GDM1 (cell line): ENCODE data around the gene TREX2.

Experiments used
- DNase-seq: peaks from one replicate; lab custom pipeline; 2025; lab: John Stamatoyannopoulos, UW

The TREX2 gene

DNA sequence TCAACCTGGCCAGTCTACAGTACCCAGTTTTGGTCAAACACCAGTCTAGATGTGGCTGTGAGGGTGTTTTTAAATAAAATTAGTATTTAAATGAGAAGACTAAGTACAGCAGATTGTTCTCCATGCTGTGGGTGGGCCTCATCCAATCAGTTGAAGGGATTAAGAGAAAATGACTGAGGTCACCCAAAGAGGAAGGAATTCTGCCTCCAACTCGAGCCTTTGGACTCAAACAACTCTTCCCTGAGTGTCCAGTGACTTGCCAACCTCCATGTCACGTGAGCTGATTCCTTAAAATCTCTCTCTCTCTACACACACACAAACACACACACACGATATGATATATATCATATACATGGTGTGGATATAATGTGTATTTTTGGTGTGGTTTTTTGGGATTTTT, 10.0 kb downstream of the TREX2 start:
- no peak for DNase-seq

DNA sequence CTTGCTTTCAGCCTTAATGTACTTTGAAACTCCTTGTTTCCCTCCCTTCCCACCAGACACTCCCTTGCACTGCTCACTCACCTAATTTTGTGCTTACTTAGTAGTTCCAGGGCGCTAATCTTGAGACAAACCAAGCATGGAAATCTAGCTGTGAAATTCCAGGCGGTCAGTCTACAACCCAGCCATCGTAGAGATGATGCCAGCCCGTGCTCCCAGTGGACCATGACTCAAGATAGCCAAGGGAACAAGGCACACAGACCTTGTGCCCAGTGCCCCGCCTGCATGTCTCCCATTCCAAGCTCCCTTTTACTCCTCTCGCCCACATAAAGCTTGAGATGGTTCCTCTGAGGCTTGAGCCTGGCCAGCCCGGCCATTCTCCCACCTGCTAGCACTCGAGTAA, 11.1 kb downstream of the TREX2 start:
- DNase-seq = no peak

DNA sequence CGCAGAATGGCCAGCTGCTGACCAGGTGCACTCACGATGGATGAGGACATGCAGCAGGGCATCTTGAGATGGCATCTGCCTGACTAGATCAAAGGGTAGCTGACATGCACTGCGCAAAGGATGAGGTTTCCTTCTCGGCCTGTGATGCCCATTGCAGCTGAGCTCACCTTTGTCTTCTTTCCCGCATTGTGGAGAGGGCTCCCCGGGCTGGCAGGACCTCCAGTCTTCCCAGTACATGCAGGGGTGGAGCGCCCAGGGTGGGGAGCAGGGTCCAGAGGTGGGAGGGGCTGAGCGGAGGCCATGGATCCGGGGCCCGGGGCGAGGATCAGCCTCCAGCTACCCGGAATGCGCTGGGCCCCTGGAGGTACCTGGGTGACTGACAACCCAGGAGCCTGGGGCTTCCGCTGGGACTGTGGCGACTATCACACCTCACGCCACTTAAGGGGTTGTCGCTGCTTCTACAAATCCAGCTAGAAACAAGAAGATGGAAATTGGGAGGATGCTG, 12.0 kb downstream of the TREX2 start:
- no peak for DNase-seq

DNA sequence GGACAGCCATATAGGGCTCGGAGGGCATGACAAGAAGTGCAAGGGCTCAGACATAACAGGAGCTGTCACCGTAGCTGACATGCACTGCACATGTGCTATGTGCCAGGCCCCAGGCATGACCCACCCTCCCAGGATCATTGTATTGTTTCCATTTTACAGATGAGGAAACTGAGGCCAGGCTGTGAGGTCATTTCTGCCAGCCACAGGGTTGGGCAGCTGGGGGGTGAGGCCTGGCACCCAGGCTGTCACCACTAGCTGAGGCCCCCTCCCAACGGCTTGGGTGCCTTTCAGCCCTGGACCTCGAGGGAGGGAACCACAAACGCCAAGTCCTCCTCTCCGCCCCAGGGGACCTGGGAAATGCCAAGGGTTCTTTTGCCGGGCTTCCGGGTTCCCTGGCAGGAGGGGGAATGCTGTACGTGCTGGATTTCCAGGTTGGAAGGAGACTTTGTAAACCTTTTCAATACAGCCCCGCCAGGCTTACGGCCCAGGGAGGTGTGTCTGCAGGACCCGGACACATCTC, 12.6 kb downstream of the TREX2 start:
- DNase-seq = no peak

DNA sequence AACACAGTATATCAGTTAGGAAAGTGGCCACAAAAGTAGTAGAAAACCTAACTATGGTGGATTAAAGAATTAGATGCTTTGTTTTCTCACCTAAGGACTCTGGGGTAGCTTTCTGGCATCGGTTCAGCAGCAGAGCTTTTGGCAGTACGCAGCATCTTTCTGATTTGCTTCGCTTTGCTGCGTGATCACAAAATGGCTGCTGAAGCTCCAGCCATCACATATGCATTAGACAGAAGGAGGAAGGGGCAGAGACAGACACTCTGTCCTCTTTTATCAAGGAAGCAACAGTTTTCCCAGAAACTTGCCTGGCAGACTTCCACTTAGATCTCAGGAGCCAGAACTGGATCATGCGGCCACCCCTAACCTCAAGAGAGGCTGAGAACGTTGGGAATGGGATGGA, 15.1 kb downstream of the TREX2 start:
- no peak for DNase-seq

DNA sequence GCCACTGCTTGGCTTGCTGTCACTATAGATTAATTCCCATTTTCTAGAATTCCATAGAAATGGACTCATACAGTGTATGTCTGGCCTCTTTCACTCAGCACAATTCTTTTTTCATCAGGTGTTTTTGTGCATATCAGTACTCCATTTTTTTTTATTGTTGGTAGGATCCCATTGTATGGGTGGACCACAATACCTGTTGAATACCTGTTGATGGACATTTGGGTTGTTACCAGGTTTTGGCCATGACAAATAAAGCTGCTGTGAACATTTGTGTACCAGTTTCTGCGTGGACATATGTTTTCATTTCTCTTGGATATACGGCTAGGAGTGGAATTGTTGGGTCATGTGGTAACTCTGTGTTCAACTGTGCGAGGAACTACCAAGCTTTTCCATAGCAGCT, 19.7 kb downstream of the TREX2 start:
- no peak for DNase-seq

DNA sequence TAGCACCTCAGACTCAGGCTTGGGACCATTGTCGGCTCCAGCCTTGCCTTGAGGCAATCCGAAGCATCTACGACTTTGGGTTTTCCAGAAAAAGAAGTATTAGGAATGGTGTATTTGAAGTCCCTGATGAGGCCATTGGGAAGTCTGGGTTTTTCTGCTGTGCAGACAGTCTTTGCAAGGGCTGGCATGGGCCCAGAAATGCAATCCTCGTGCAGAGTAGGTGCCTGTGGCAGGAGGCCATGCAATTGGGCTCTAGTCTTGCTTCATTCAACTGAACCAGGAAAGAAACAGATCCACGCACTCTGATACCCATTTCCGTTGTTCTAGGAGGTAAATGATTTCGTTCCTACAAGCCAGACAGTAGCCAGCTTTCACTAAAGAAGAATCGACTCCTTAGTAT, 22.2 kb downstream of the TREX2 start:
- DNase-seq = no peak

DNA sequence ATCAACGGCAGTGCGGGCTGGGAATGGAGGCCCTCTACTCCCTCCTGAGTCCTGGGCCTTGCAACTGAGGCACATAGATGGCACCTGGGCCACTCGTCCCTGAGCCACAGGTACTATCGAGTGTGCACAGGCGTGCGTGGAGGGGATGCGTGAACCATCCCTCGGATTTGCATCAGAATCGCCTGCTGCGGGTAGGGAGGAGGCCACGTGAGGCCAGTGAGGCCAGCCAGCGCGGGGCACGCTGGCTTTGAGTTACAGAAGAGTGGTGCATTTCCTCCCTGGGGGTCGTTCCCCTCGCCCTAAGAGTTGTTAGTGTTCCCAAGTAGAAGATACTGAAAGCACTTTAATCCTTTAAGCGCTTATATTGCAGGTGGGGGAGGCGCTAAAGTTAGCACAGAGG, 24.0 kb downstream of the TREX2 start:
- DNase-seq = no peak

DNA sequence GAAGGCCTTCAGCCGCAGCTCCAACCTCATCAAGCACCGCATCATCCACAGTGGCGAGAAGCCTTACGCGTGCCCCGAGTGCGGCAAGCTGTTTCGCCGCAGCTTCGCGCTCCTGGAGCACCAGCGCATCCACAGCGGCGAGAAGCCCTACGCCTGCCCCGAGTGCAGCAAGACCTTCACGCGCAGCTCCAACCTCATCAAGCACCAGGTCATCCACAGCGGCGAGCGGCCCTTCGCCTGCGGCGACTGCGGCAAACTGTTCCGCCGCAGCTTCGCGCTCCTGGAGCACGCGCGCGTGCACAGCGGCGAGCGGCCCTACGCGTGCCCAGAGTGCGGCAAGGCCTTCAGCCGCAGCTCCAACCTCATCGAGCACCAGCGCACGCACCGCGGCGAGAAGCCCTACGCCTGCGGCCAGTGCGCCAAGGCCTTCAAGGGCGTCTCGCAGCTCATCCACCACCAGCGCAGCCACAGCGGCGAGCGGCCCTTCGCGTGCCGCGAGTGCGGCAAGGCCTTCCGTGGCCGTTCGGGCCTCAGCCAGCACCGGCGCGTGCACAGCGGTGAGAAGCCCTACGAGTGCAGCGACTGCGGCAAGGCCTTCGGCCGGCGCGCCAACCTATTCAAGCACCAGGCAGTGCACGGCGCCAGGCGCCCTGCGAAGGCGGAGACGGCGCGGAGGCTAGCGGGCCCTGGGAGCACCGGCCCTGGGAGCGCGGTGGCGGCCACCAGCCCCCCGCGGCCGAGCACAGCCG, 24.8 kb downstream of the TREX2 start:
- no peak for DNase-seq

DNA sequence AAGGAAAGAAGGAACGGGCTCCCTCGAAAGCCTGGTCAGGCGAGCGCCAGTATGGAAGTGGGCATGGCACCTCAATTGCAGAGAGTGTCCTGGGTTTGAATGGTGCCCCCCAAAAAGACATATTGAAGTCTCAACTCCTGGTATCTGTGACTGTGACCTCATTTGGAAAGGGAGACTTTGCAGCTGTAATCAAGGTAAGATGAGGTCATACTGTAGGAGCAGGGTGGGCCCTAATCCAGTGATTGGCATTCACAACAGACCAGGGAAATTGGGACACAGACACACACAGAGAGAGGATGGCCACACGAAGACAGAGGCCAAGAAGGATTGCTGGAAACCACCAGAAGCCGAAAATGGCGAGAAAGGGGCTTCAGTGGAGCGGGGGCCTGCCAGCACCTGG, 28.2 kb downstream of the TREX2 start:
- no peak for DNase-seq

DNA sequence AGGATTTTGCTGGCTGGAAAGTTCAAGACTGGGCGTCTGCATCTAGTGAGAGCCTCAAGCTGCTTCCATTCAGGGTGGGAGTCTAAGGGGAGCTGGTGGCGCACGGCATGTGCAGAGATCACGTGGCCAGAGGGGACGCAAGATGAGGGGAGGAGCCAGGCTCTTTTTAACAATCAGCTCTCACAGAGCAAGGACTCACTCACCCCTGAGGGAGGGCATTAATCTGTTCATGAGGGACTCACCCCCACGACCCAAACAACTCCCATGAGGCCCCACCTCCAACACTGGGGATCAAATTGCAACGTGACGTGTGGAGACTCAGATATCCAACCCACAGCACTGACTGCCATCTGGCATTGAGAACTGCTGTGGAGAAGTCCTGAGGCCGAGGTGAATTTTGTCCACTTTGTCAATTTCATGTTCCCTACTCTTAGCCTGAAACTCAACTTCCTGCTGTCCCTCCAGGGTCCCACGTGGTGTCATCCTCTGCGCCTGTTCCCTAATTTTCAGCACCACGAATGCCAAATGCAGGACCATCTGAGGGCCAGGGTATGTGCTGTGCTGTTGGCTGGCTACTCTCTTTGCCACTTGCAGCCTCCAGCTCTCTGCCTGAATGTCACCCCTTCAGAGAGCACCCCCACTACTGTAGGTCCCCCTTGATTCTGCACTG, 28.9 kb downstream of the TREX2 start:
- no peak for DNase-seq

DNA sequence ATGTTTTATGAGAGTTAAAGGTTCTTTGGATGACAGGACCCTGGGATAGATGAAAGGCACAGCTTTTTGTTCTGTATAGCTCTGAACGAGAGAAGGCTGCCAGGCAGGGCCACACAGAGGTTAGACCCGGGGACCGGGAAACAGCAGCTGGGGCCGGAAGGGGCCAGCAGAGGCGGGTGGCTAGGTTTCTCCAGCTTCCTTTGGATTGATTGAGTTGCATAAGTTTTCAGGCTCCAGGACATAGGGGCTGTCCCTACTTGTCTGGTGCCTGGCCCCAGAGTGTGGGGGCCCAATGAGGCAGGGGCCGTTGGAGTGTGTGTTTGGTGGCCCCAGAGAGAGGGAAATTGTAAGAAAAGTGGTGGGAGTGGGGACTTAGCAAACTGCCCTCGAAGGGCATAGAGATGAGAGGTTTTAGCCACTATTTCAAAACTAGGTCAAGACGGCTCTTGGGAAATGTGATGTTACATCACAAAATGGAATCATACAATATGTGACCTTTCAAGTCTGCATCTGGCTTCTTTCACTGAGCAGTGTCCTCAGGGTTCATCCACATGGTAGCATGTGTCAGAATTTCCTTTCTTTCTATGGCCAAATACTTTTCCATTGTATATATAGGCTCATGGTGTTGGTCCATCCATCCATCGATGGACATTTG, 30.9 kb downstream of the TREX2 start:
- no peak for DNase-seq

DNA sequence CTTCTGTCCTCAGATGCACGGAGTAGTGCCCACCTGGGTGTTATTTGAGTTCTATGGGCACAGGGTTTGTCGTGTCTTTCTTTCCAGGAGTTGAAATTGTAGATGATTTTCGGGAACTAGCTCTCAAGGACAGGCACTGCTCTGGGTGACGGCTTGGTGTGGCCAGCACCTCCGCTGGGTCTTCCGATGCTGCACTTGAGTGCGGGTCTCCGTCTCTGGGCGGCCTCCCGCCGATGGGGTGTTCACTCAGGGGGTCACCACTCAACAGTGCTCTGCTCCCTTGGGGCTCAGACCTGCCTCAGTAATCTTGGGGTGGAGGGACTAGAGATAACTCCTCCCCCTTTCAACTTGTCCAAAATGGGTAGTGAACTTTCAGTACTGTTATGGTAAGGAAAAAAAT, 32.1 kb downstream of the TREX2 start:
- DNase-seq = no peak

DNA sequence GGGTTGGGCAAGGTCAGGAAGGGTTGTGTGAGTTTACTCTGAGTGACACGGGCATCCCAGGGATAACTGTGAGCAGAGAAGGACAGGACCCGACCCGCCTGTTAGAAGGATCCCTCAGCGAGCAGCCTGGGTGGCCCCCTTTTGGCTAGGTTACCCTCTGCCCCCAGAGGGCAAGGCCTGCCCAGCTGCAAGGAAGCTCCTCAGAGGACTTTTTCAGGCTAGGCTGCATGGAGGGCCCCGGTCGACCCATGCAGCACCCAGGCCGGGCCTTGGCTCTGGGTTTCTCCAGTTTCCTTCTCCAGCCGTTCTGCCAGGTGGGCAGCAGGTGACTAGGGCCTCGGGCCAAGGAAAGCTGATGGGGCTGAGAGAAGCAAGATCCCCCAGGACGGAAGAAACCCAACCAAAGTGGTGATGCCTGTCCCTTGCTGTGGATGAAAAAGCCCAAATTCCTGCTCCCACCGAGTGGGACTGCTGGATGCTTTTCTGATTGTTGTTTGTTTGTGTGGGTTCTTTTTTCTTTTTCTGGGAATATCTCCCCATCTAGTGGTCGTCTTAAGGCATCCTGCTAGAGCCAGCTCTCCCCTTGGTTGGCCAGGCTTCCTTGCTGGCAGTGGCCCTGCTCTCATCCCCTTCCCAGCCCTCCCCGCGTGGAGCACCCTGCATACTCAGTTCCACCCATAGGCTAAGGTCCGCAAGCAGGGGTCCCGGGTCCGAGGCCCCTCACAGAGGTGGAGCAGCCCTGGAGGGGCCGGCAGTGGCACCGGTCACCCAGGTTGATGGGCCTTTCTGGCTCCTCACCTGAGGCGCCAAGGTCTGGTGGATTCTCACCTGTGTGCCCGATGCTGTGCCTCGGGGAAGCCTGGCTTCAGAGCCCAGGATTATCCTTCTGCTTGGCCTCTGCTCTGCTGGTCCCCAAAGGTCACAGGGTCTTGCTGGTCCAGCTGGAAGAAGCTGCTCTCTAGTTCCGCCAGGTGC, 32.8 kb downstream of the TREX2 start:
- no peak for DNase-seq

DNA sequence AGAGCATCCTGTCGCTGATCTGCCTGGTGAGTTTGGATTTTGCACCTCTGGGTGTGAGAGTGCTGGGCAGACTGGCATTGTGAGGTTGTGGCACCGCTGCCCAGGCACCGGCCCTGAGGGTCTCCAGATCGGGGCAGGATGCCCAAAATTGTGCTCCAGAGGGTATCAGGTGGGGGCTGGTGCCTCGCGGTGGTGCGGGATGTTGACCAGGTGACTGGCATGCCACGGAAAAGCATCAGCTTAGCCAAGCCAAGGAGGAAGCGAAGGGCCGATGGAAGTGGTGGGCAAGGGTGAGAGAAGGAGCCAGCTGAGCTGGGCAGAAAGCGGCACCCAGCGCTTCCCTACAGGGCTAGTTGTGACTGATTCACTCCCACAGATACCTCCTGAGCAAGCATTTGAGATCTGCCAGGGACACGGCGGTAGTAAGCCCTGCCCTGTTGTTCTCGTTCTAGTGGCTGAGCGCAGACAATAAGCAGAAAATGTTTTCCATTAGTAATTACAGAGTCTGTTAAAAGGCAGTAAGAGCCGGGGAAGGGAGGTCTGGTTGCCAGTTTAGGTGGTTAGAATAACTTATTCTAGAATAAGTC, 33.8 kb downstream of the TREX2 start:
- DNase-seq = no peak

DNA sequence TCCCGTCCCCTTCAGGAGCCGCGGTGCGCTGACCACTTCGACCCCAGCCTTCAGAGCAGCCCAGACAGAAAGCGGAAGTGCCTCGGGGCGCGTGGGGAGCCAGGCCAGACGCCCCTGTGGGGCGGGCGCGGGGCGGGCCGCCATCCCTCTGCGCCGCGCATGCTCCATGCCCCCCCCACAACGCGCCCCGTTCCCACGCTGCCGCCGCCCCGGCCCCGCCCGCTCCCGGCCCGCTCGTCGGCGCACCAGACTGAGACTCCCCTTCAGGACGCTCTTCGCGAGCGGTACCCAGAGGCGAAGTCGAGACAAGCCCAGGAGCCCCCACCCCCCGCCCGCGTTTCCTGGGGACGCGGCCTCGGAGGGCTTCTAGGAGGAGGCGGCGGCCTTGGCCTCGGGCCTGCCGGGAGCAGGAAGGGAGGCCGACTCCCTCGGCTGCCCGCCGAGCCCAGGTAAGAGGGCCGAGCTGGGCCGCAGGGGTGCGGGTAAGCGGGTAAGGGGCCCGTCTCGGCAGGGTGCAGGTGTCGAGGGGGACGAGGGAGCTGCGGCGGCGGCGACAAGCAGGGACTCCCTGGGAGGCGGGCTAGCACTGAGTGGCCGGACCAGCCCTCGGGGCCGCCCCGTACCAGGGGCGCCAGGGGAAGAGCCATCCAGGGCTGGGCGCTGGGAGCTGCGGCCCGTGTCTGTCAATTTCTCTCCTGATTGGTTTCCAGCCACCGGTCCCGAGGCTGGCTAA, 34.4 kb downstream of the TREX2 start, which contains the start of gene ZFP92:
TSS of gene ZFP92 (plus strand) at position 218 of the 733 bp plus-strand sequence. CDS start 6,851 bp downstream, outside the sequence.
- no peak for DNase-seq

DNA sequence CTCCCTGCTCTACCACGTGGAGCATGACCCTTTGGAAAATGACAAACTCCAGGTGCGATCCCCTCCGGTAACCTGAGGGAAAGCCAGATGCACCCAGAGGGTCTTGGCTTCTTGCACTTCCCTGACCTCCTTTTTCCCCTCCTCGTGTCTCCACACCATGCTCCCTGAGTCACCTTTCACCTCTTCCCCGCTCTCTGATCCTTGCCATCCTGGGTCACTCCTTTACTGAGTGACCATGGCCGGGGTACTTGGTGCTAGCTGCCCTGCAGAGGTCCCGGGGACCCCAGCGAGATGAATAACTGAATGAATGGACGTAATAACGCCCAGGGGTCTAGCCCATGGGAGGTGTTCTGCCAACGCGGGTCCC, 35.0 kb downstream of the TREX2 start:
- DNase-seq = no peak

DNA sequence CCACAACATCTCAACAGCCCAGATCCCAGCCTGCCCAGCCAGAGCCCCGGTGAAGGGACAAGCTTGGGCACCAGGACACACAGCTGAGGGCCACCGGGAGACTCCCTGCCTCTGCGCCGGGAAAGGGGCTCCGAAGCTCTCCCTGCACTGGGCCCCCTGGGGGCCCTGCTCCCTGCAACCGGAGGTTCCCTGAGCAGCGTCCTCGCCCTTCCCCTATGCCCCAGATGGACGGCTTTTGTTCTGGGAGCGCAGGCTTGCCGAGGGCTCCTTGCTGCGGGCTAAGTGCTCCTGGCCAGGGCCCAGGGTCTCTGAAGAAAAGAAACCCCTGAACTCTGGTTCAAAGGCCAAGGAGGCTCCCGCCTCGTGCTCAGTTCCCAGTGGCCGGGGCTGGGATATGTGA, 35.5 kb downstream of the TREX2 start:
- DNase-seq = no peak

DNA sequence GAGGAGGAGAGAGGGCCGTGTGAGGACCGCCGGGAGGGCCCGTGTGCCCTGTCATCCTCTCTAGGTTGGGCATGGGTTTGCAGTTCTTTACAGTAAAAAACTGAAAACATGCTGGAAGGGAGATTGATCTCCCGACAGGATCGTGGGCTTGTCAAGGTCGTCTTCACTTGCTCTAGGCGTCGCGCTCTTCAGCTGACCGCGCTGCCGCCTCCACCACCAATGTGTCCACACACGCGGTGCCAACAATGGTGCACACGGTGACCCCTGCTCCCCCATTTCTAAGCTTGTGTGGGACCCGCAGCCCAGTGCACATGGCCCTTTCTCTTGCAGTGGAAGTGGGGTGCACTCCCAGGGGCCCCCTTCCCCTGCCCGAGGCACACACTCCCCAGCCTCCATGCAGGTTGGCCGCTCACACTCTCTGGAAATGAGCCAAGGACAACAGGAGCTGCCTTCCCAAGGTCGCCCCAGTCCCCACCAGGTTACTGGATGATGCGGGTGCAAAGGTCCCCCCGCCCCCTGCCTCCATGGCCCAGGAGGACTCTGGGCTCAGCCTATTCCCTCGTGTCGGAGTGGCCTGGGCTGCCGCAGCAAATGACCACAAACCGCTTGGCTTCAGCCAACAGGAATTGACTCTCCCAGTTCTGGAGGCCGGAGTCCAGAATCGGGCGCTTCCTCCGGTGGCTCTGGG, 36.3 kb downstream of the TREX2 start:
- DNase-seq = no peak

DNA sequence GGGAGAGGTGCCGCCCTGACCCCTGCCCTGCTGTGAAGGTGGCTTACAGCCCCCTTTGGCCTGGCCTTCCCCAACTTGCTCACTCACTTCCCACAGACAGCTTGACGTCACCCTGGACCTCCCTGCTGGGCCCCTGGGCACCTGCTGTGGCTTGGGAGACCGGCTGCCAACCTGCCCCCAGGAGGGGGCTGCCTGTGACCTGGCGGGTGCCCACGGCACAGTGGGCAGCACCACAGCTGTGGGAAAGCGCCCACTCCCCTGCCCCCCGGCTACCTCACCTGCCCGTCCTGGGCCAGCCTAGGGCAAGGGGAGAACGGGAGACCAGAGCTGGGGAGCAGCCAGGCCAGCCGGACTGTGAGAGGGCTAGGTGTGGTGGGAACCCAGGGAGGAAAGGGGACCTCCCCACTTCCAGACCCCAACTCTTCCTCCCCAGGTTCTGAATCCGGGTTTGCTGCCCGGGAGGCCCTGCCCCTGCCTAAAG, 36.9 kb downstream of the TREX2 start:
- DNase-seq = no peak
